Measurements from ENCODE around the gene CD44. TPM values are rescaled to one million over a fixed set of nuclear protein-coding genes. Genes with fewer than 3 reads are reported as not detected.
A peak's percentile ranks its signal among the peaks of the same experiment; 100 is the strongest.

The CD44 gene
- total and polyA plus RNA-seq, 10 of the 15 experiments (the other 5 are each of a cell fraction or from before 2014, with no cell fraction given) = 57.1 to 293 (median 120) TPM

DNA sequence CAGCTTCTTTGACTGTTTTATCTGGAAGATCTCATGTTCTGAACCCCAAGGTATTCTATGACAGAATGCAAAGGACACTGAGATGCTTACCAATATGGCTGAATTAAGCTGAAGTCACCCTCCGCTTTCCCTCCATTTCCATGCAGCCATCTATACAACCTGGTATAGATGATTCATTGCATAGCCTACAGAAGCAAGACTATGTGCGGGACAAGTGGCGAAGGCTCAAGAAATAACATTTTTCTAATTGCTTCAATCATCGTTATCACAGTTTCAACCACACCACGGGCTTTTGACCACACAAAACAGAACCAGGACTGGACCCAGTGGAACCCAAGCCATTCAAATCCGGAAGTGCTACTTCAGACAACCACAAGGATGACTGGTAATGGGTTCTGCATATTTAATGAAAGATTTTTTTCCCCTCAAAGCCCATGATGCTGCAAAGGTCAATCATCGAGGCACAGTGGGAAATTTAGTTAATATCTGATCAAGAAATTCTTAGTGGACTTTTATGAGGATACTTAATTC is 61.9 kb downstream of the CD44 start:
- H3K9me3 ChIP-seq (replicated peaks; ENCODE audit: control insufficient read depth, insufficient read depth, low read length) = no peaks in the 10 kb centered on the region
- no peaks in the 10 kb centered on the region for H3K79me2 ChIP-seq (ENCODE audit: control insufficient read depth, insufficient read depth, low read length)
- no peak for ATAC-seq
- in situ Hi-C loops (cut with MboI) = no loop called here
- SMC1A ChIA-PET (ENCODE audit: uncharacterized antibody, unreplicated experiment) = interaction anchor here (1.5 to 2.3 kb wide), 2 partner anchors 18 to 27 kb away, joined by 3 to 8 read pairs; no protein-coding TSS in a partner anchor
- H3K9ac ChIP-seq (ENCODE audit: control insufficient read depth, insufficient read depth, low read length) = no peak overlapping the region
- no peak overlapping the region for H3K4me3 ChIP-seq
- no peaks in the 10 kb centered on the region for H3K27me3 ChIP-seq (replicated peaks in 1 of 2; ENCODE audit: control insufficient read depth in 2 of 2, insufficient read depth in 2 of 2, low read length in 1 of 2)
- intact Hi-C loops (cut with micrococcal nuclease; ENCODE audit: unreplicated experiment) = no loop called here
- no peak overlapping the region for H3K4me2 ChIP-seq (ENCODE audit: control insufficient read depth, insufficient read depth)
- POLR2A ChIA-PET = no interaction called here
- CTCF ChIA-PET = interaction anchor here (0.9 to 1.1 kb wide), 3 partner anchors 18 to 104 kb away, joined by 3 read pairs; no protein-coding TSS in a partner anchor
- TF ChIP-seq BACH1 (IDR thresholded peaks at IDR 0.05; ENCODE audit: borderline replicate concordance) = no peak
- peak; percentile 42; the same call in 1 of the 2 replicates for TF ChIP-seq RUNX3 (IDR thresholded peaks at IDR 0.05; ENCODE audit: low read length)
- no peak for TF ChIP-seq YBX1 (IDR thresholded peaks at IDR 0.05)
- no peaks in the 10 kb centered on the region for H4K20me1 ChIP-seq (ENCODE audit: control insufficient read depth, insufficient read depth)
- peaks cover 2 to 12% of the 10 kb centered on the region in 2 experiments for H3K36me3 ChIP-seq (ENCODE audit: control insufficient read depth in 2 of 2, insufficient read depth in 2 of 2, low read length in 1 of 2)
- no TSS peak for BruUV-seq (replicated peaks)
- FAIRE-seq = no peak
- DNase-seq (ENCODE audit: low read depth, low spot score) = no peak
- RAD21 ChIA-PET (ENCODE audit: unreplicated experiment) = no interaction called here
- H2AFZ ChIP-seq (ENCODE audit: control insufficient read depth, low read depth, low read length) = no peak overlapping the region
- H3K4me1 ChIP-seq (ENCODE audit: control insufficient read depth, insufficient read depth, low read length) = no peaks in the 10 kb centered on the region
- H3K27ac ChIP-seq (ENCODE audit: control insufficient read depth, insufficient read depth) = no peak overlapping the region
- WGBS (ENCODE audit: insufficient coverage, insufficient replicate concordance, low lambda C conversion rate, missing lambda C conversion rate) = 53% methylated on average over 7 of the region's 7 CpGs

DNA sequence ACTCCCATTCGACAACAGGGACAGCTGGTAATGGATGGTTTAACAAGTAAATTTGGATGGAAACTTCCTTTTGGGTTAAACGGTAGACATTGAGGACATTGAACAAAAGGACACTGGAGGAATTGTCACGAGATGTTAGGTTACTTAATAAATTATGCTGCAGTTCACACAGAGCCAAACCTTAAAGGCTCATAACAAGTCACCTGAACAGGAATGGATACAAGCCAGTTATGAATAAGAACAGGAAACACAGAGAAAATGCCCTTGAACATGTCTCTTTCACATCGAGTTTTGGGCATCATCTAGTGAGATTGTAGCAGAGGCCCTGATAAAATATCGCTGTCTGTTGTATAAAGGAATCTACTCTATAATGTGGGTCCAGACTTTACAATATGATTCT is 65.6 kb downstream of the CD44 start:
- WGBS (ENCODE audit: insufficient coverage, insufficient replicate concordance, low lambda C conversion rate, missing lambda C conversion rate) = 85% methylated on average over 5 of the region's 5 CpGs
- Histone ChIP-seq H3K36me3 (ENCODE audit: control insufficient read depth in 2 of 2, insufficient read depth in 2 of 2, low read length in 1 of 2) (peaks cover 2 to 12% of the 10 kb centered on the region in 2 experiments), H4K20me1 (ENCODE audit: control insufficient read depth, insufficient read depth) (no peaks in the 10 kb centered on the region), H3K4me1 (ENCODE audit: control insufficient read depth, insufficient read depth, low read length) (no peaks in the 10 kb centered on the region), H3K79me2 (ENCODE audit: control insufficient read depth, insufficient read depth, low read length) (no peaks in the 10 kb centered on the region), H3K4me3 (no peak overlapping the region), H2AFZ (ENCODE audit: control insufficient read depth, low read depth, low read length) (no peak overlapping the region), H3K4me2 (ENCODE audit: control insufficient read depth, insufficient read depth) (no peak overlapping the region), H3K27ac (ENCODE audit: control insufficient read depth, insufficient read depth) (no peak overlapping the region), H3K9ac (ENCODE audit: control insufficient read depth, insufficient read depth, low read length) (no peak overlapping the region), H3K9me3 (replicated peaks; ENCODE audit: control insufficient read depth, insufficient read depth, low read length) (no peaks in the 10 kb centered on the region), H3K27me3 (replicated peaks in 1 of 2; ENCODE audit: control insufficient read depth in 2 of 2, insufficient read depth in 2 of 2, low read length in 1 of 2) (no peaks in the 10 kb centered on the region)
- no peak for ATAC-seq
- RAD21 ChIA-PET (ENCODE audit: unreplicated experiment) = interaction anchor here (0.9 kb wide), 1 partner anchor 22 kb away, joined by 4 read pairs; no protein-coding TSS in a partner anchor
- no TSS peak for BruUV-seq (replicated peaks)
- TF ChIP-seq JUNB (IDR thresholded peaks at IDR 0.05) = no peak
- TF ChIP-seq POLR2A (IDR thresholded peaks at IDR 0.05; ENCODE audit: low read depth, low read length) = no peak
- SMC1A ChIA-PET (ENCODE audit: uncharacterized antibody, unreplicated experiment) = interaction anchor here (0.7 to 1.0 kb wide), 2 partner anchors 12 to 102 kb away, joined by 3 to 5 read pairs; no protein-coding TSS in a partner anchor
- CTCF ChIA-PET = no interaction called here
- in situ Hi-C loops (cut with MboI) (no loop called here), intact Hi-C loops (cut with micrococcal nuclease; ENCODE audit: unreplicated experiment) (no loop called here)
- no peak for FAIRE-seq
- DNase-seq (ENCODE audit: low read depth, low spot score) = no peak
- POLR2A ChIA-PET = no interaction called here

Measured in GM12878 (cell line).